SIG-M5 treated with dmso at 0.1 percent for 504 hours (cell line): ENCODE data around the gene EPHB1.

Source experiments
- DNase-seq: peaks from one replicate; lab custom pipeline; 2025; ENCODE audit not compliant: unreplicated experiment; lab: John Stamatoyannopoulos, UW

The EPHB1 gene

GRCh38 chr3:135147657-135148056 lies 352.6 kb downstream of the EPHB1 start:
- no peak for DNase-seq

- no peak for DNase-seq
Observed at GRCh38 chr3:135148398-135149020, 353.4 kb downstream of the EPHB1 start.

DNA sequence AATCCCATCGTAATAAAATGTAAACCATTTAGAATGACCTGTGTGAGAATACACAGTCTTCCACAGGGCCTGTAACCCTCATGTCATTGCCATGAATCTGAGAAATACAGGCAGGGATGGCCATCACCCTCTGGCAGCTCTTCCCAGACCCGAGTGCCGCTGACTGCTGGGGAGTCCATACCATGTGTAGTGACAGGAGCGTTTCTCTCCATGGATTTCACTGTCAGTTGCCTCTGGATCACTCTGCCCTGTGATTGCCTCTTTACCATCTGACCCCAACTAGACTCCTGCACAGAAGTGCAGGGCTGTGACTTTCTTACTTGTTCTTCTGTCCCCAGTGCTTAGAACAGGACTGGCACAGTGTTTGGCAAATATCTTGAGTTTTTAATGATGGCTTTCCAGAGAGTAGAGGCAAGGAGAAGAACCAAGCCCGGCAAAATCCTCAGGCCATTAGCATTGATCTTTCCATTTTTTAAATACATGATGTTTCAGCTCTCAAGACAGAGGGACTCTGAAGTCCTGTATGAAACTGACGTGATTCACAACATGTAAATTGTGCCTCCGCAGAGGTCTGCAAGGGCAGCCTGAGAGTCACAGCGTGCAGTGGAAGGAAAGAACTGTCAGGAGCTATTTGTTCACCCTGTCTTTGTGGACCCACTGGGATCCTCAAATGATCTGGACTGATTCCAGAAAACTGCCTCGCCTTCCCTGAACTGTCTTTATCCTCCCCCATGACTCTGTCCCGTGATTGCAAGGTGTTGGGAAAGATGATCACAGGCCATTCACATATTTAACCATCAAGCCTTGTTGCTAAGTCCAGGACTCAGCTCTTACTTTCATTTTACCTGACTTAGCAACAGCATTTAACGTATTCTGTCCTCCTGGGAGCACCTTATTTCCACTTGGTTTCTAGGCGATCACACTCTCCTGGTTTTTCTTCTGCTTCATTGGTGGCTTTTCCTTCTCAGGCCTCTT lies 354.9 kb downstream of the EPHB1 start:
- DNase-seq = no peak

DNA sequence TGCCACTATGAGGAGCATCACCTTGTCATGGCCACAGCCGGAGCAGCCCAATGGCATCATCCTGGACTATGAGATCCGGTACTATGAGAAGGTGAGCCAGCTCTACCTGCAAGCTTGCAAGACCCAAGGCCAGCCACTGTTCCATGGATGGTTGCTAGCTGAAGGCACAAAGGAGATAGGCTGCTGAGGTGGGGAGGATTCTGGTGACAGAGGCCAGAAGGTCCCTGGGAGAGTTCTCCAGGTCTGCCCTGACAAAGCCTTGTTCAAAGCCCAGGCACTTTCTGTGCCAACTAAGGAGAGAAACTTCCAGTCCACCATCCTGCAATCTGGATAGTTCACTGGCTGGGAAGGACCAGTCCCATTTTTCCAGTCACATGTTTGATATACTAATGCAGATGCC lies 359.1 kb downstream of the EPHB1 start:
- DNase-seq = no peak

GRCh38 chr3:135155228-135155627 lies 360.2 kb downstream of the EPHB1 start:
- no peak for DNase-seq

- no peak for DNase-seq
Observed at GRCh38 chr3:135155791-135156190, 360.7 kb downstream of the EPHB1 start.

DNA sequence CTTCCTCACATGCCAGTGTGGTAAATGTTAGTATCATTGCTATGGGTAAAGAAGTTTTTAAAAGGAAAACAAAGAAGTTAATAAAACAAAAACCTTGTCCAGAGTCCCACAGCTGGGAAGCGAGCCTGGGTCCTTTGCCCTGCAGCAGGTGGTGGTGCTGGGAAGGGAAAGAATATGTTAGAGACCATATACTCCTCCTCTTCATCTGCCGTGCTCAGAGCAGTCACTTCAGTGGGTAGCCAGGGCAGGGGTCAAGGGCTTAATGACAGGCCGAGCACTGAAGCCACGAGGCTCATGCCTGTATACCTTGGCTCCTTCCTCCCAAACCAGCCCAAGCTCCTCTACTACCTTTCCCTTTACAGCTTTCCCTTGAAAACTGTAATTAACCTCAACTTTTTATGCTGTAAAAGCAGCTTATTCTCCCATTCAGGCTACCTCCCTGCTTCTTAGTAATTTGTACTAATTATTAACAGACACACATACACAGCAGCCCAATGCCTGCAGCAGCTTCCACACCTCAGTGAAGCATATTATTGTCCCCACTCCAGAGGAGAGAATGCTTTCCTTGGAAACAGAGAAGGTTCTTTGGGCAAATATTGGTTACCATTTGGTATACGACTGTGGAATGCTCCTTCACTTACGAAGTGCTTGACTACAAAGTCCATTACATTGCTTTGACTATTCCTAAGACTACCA lies 362.1 kb downstream of the EPHB1 start:
- no peak for DNase-seq

- no peak for DNase-seq
Observed at GRCh38 chr3:135158520-135158919, 363.5 kb downstream of the EPHB1 start.

- no peak for DNase-seq
Observed at GRCh38 chr3:135159681-135160247, 364.7 kb downstream of the EPHB1 start.

- no peak for DNase-seq
Observed at GRCh38 chr3:135161425-135161824, 366.4 kb downstream of the EPHB1 start.

GRCh38 chr3:135163701-135164100 lies 368.6 kb downstream of the EPHB1 start:
- DNase-seq = no peak

- DNase-seq = no peak
Observed at GRCh38 chr3:135165260-135165659, 370.2 kb downstream of the EPHB1 start.

GRCh38 chr3:135166266-135166825 lies 371.3 kb downstream of the EPHB1 start:
- DNase-seq = no peak

- no peak for DNase-seq
Observed at GRCh38 chr3:135168822-135169221, 373.8 kb downstream of the EPHB1 start.

DNA sequence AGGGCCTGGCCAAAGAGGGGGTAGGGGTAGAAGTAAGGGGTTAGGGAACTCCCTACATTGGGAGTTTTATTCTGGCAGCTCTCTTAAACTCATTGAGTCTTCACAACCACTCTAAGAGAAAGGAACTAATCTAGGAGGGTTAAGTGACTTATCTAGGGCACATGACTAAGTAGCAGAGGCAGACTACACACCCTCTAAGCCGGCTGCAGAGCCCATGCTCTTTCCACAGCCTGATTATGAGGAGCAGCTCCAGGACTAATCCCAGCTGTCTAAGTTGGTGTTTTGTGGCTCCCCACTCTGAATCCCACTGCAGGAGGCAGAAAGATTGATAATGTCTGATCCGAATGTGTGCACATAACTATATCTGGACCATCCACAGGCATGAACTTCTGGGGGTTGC lies 374.6 kb downstream of the EPHB1 start:
- no peak for DNase-seq

DNA sequence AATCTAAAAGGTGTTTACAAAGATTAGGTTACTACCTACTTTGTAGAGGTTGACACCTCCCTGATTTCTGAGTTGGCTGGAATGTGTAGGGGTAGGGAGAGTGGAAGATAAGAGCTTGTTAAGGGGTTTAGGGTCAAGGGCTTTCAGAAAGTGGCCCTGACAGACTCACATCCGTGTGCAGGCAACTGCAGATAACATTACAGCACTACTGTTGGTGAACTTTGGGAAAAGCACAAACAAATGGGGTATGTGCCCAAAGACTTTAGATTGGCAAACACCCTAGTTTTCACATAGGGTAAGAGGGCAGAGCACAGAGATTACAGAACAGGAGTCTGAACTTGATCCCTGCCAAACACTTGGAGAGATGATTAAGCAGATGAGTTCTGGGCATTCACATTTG lies 375.7 kb downstream of the EPHB1 start:
- DNase-seq = no peak

DNA sequence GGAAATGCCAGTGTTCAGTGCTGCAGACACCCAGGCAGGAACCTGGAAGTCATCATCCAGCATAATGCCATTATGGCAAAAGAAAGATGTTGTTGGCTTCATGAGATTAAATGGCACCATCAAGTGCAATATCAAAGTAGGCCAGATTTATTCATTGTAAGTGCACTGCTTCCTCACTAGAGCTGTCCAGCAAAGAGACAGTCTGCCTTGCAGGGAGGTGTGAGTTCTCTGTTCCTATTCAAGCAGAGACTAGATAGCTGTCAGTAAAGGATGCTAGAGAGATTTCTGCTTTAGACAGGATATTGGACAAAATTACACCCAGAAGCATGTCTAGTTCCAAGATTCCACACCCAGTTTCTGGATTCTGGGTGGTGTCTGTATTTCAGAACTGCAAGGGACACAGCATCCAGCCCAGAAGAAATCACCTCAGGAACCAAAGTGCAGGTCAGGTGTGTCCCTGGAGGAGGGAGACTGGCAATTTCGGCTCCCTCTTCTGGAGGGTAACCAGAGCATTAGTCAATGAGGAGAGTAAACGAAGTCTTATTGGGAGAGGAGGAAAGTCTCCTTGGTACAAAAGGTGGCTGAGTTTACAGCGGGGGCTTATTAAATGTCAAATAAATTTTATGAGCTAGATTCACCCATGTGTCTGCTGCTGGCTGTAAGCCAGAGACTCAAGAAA lies 377.3 kb downstream of the EPHB1 start:
- DNase-seq = no peak

- DNase-seq = no peak
Observed at GRCh38 chr3:135175728-135176277, 380.7 kb downstream of the EPHB1 start.

- no peak for DNase-seq
Observed at GRCh38 chr3:135176881-135177280, 381.8 kb downstream of the EPHB1 start.

DNA sequence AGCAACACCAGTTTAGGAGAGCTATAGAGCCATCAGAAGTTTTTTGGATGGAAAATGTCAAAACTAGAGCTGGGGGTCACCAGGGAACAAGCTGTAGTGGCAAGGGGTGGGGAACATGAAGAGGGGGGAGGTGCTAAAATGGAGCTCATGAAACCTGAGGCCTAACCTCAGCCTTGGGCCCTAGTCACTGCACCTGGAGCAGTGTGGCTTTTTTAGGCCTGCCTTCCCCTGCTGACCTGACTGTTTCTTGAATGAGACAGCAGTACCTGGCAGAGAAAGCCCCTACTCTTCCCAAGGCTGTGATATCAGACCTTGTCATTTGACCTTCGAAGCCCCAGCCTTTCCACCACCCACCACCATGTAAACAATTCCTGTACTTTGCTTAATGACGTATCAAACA lies 383.5 kb downstream of the EPHB1 start:
- no peak for DNase-seq
